Amniotic epithelial cell (primary cell): Measurements from ENCODE around the gene KCNA1.

Source experiments
- DNase-seq: peaks from one replicate; pipeline ENCODE4 v3.0.0-alpha.2; 2010; ENCODE audit warnings: low read depth

KCNA1 gene

GRCh38 chr12:4911316-4911994 is 1.8 kb downstream of the KCNA1 start:
- DNase-seq: no peak

GRCh38 chr12:4914720-4915119 is 5.0 kb downstream of the KCNA1 start:
- DNase-seq: no peak

- DNase-seq: no peak
These were observed 6.0 kb downstream of the KCNA1 start for GRCh38 chr12:4915752-4916151.

GRCh38 chr12:4918950-4919660 is 9.4 kb downstream of the KCNA1 start:
- DNase-seq: no peak

- DNase-seq: no peak
These were observed 22.9 kb downstream of the KCNA1 start for GRCh38 chr12:4932576-4932975.

- DNase-seq: no peak
These were observed 23.7 kb downstream of the KCNA1 start for GRCh38 chr12:4933411-4933810.

GRCh38 chr12:4934407-4935035 is 24.8 kb downstream of the KCNA1 start:
- no peak for DNase-seq

GRCh38 chr12:4938900-4939299 is 29.2 kb downstream of the KCNA1 start:
- DNase-seq: no peak

- no peak for DNase-seq
These were observed 29.8 kb downstream of the KCNA1 start for GRCh38 chr12:4939418-4940023.

- DNase-seq: no peak
These were observed 33.6 kb downstream of the KCNA1 start for GRCh38 chr12:4943067-4943937.

GRCh38 chr12:4943938-4944284 is 34.2 kb downstream of the KCNA1 start:
- no peak for DNase-seq

GRCh38 chr12:4947253-4947652 is 37.5 kb downstream of the KCNA1 start:
- DNase-seq: no peak

- no peak for DNase-seq
These were observed 41.4 kb downstream of the KCNA1 start for GRCh38 chr12:4951083-4951482.

- DNase-seq: no peak
These were observed 41.9 kb downstream of the KCNA1 start for GRCh38 chr12:4951601-4952000.

- no peak for DNase-seq
These were observed 45.1 kb downstream of the KCNA1 start for GRCh38 chr12:4954621-4955354.

- DNase-seq: no peak
These were observed 46.3 kb downstream of the KCNA1 start for GRCh38 chr12:4956054-4956453.

GRCh38 chr12:4956968-4957367 is 47.3 kb downstream of the KCNA1 start:
- DNase-seq: no peak

GRCh38 chr12:4957761-4958160 is 48.1 kb downstream of the KCNA1 start:
- no peak for DNase-seq

- no peak for DNase-seq
These were observed 49.1 kb downstream of the KCNA1 start for GRCh38 chr12:4958697-4959375.

- DNase-seq: no peak
These were observed 49.7 kb downstream of the KCNA1 start for GRCh38 chr12:4959381-4959780.

- DNase-seq: no peak
These were observed 50.3 kb downstream of the KCNA1 start for GRCh38 chr12:4960030-4960429.
